GM12873 (cell line): ENCODE measurements around the gene ADM5.

Source experiments
- TF ChIP-seq, protein P1 (sequence below): IDR thresholded peaks from 2 replicates; pipeline ENCODE4 v1.5.1; 2012; ENCODE audit warnings: low read depth, mild to moderate bottlenecking, moderate library complexity, low read length, control low read depth; ENCODE audit not compliant: insufficient read depth; ENCODE audit errors: missing control alignments

The ADM5 gene

GRCh38 chr19:49688531-49689132 is 762 bp upstream of the ADM5 start:
- TF ChIP-seq, protein P1, sequence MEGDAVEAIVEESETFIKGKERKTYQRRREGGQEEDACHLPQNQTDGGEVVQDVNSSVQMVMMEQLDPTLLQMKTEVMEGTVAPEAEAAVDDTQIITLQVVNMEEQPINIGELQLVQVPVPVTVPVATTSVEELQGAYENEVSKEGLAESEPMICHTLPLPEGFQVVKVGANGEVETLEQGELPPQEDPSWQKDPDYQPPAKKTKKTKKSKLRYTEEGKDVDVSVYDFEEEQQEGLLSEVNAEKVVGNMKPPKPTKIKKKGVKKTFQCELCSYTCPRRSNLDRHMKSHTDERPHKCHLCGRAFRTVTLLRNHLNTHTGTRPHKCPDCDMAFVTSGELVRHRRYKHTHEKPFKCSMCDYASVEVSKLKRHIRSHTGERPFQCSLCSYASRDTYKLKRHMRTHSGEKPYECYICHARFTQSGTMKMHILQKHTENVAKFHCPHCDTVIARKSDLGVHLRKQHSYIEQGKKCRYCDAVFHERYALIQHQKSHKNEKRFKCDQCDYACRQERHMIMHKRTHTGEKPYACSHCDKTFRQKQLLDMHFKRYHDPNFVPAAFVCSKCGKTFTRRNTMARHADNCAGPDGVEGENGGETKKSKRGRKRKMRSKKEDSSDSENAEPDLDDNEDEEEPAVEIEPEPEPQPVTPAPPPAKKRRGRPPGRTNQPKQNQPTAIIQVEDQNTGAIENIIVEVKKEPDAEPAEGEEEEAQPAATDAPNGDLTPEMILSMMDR, result no peak

DNA sequence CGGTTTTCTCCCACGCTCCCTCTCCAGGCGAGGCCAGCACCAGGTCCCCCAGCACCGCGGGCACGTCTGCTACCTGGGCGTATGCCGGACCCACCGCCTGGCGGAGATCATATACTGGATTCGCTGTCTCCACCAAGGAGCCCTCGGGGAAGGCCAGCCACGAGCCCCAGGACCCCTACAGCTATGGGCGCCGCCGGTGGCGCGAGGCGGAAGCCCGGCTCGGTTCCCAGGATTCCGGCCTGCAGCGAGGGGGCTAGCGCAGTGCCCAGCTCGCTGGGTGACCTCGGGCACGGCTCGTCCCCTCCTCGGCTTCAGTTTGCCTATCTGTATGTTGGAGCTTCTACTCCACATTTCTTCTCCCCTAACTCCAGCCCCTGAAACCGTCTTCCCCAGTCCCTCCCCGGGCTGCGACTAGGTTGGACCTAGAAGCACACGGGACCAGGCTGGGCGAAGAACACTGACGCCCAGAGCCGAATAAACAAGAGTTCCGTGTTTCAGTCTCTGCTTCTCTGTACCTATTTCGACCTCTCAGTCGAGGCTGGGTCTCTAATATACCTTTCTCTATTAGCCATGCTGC is 773 bp downstream of the ADM5 start:
- TF ChIP-seq, protein P1, result no peak

GRCh38 chr19:49690656-49691242 is 1.4 kb downstream of the ADM5 start, which contains the start of gene CPT1C:
TSS of gene CPT1C (plus strand) at chr19:49691116. CDS start at chr19:49692253, 1,137 bp downstream.
- TF ChIP-seq, protein P1, result no peak

DNA sequence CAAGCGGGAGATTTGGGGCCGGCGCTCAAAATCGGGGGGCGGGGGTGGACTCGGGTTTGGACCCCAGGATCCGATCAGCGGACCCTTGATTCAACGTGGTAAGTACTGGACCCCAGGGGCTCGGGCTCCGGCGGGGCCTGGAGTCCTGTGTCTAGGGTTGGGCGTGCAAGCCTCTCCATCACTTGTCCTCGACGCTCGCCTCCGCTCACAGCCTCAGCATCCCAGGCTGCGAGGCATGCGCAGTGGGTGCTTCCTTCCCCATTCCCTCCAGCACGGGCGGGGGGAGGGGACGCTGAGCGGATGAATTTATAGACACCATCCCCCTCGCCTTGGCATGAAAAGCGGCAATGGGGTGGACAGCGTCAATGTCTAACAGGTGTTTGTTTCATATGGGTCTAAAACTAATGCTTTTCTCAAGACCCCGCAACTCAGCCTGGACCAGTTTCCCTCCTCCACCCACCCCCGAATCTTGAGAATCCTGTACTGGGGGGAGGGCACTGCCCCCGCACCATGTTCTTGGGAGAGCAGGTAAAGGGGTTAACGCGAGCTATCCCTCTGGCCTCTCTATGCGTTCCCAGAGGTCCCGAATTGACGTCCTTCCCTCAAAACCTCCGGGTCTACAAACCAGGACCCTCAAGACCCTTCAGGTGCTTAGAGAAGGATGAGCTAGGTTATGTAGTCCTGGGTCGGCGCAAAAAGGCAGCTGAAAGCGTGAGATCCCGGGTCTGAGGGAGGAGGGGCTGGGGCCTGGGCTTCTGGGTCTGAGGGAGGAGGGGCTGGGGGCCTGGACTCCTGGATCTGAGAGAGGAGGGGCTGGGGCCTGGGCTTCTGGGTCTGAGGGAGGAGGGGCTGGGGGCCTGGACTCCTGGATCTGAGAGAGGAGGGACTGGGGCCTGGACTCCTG is 2.1 kb downstream of the ADM5 start:
- TF ChIP-seq, protein P1, result no peak

DNA sequence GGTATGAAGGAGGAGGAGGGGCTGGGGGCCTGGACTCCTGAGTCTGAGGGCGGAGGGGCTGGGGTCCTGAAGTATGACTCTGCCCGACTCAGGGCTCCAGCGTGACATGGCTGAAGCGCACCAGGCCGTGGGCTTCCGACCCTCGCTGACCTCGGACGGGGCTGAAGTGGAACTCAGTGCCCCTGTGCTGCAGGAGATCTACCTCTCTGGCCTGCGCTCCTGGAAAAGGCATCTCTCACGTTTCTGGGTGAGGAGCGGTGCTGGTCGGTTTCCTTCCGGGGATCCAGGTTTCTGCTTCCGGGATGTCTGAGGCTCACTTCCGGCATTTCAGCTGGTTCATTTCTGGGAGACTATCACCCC is 2.7 kb downstream of the ADM5 start:
- TF ChIP-seq, protein P1, result no peak

DNA sequence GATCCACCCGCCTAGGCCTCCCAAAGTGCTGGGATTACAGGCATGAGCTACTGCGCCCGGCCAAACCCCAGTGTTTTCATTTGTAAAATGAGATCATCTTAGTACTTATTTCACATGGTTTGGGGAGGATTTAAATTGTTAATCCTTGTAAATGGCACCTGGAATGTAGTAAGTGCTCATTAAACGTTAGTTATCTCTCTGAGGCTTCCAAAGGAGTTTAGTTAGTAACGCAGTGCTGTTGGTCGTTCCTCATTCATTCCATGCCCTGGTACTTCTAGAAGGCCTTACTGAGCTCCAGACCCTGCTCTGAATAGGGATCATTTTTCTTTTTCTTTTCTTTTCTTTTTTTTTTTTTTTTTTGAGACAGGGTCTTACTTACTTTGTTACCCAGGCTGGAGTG is 6.7 kb downstream of the ADM5 start:
- TF ChIP-seq, protein P1, result no peak

DNA sequence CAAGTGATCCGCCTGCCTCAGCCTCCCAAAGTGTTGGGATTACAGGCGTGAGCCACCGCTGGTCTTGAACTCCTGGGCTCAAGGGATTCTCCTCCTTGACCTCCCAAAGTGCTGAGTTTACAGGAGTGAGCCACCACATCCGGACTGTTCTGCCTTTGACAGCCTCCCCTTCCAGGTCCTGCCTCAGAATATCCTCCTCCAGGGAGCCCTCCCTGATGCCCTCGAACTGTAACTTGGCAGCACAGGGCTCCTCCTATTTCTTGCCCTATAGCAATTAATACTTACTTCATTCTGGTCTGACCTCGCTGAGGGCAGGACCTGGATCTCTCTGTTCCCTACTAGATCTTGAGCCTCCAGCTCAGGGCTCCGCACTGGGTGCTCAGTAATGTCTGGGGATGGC is 7.5 kb downstream of the ADM5 start:
- TF ChIP-seq, protein P1, result no peak
